ENCODE results near the gene UTRN.
A peak's percentile ranks its signal among the peaks of the same experiment; 100 is the strongest.

Gene UTRN

GRCh38 chr6:144284783-144285547 lies at the start of gene UTRN:
Gene UTRN, plus strand, starts transcription at chr6:144285335. Its CDS starts 6,494 bp downstream, at chr6:144291829.
- DNase-seq (ENCODE audit: low read depth), result no peak

GRCh38 chr6:144244688-144245087 lies 40.4 kb upstream of the UTRN start:
- no peak for DNase-seq (ENCODE audit: low read depth)

GRCh38 chr6:144246988-144247387 lies 38.1 kb upstream of the UTRN start:
- DNase-seq (ENCODE audit: low read depth), result no peak

GRCh38 chr6:144248003-144248402 lies 37.1 kb upstream of the UTRN start:
- DNase-seq (ENCODE audit: low read depth), result peak; percentile 2

- no peak for DNase-seq (ENCODE audit: low read depth)
These were observed 36.4 kb upstream of the UTRN start for GRCh38 chr6:144248476-144249301.

- DNase-seq (ENCODE audit: low read depth), result no peak
These were observed 34.9 kb upstream of the UTRN start for GRCh38 chr6:144250276-144250675.

GRCh38 chr6:144252259-144252658 lies 32.9 kb upstream of the UTRN start:
- no peak for DNase-seq (ENCODE audit: low read depth)

- DNase-seq (ENCODE audit: low read depth), result no peak
These were observed 25.1 kb upstream of the UTRN start for GRCh38 chr6:144259986-144260385.

- no peak for DNase-seq (ENCODE audit: low read depth)
These were observed 22.4 kb upstream of the UTRN start for GRCh38 chr6:144262470-144263369.

- DNase-seq (ENCODE audit: low read depth), result no peak
These were observed 21.3 kb upstream of the UTRN start for GRCh38 chr6:144263786-144264185.

- no peak for DNase-seq (ENCODE audit: low read depth)
These were observed 20.7 kb upstream of the UTRN start for GRCh38 chr6:144264270-144265060.

- no peak for DNase-seq (ENCODE audit: low read depth)
These were observed 20.1 kb upstream of the UTRN start for GRCh38 chr6:144265061-144265357.

GRCh38 chr6:144265390-144265789 lies 19.7 kb upstream of the UTRN start:
- no peak for DNase-seq (ENCODE audit: low read depth)

- DNase-seq (ENCODE audit: low read depth), result no peak
These were observed 19.0 kb upstream of the UTRN start for GRCh38 chr6:144266091-144266649.

- no peak for DNase-seq (ENCODE audit: low read depth)
These were observed 16.3 kb upstream of the UTRN start for GRCh38 chr6:144268794-144269349.

GRCh38 chr6:144277174-144277573 lies 8.0 kb upstream of the UTRN start:
- no peak for DNase-seq (ENCODE audit: low read depth)

- no peak for DNase-seq (ENCODE audit: low read depth)
These were observed 7.4 kb upstream of the UTRN start for GRCh38 chr6:144277605-144278227.

GRCh38 chr6:144278659-144279314 lies 6.3 kb upstream of the UTRN start:
- DNase-seq (ENCODE audit: low read depth), result no peak

- DNase-seq (ENCODE audit: low read depth), result no peak
These were observed 5.5 kb upstream of the UTRN start for GRCh38 chr6:144279484-144280150.

All from activated T-cell treated with anti-CD3 and anti-CD28 coated beads for 48 hours (primary cell).